ENCODE measurements around the gene CCDC148. TPM values are rescaled to one million over a fixed set of nuclear protein-coding genes. Genes with fewer than 3 reads are reported as not detected.

The CCDC148 gene
- total and polyA plus RNA-seq, 2 donors (not counting 1 experiment from before 2014, with no cell fraction given): not detected

DNA sequence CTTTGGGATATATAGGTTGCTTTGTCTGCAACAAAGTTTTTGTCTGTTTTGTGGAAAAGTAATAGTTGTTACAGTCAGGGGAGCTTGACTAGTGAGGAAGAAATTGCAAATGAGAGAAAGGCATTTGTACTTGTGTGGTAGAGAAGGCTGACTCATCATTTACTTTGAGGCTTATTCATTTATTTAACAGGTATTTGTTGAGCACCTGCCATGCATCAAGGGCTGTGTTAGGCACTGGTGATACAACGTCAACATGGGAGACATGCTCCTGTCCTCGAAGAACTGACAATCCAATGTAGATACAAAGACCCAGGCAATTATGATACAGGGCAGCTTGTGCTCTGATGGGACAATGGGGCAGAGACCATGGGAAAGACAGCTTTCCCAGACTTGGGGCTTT is 275.4 kb downstream of the CCDC148 start:
- no peaks in the 10 kb centered on the region for H4K20me1 ChIP-seq (ENCODE audit: control insufficient read depth, insufficient read depth, low read length, poor library complexity, severe bottlenecking)
- no peak overlapping the region for H3K4me3 ChIP-seq (ENCODE audit: control extremely low read depth in 1 of 5, extremely low read depth in 1 of 5, insufficient read depth in 1 of 5, low read depth in 2 of 5, low read length in 4 of 5)
- Mint-ChIP-seq H3K4me3 (no peak overlapping the region), H3K9me3 (ENCODE audit: insufficient read depth) (no peaks in the 10 kb centered on the region), H3K27me3 (peaks cover 17% of the 10 kb centered on the region), H3K4me1 (peaks cover 2% of the 10 kb centered on the region), H3K27ac (no peak overlapping the region)
- ChIA-PET POLR2A (no interaction called here), CTCF (interaction anchor here (0.5 to 5.2 kb wide), 4 partner anchors 8 to 571 kb away, joined by 3 to 102 read pairs (median 13); no protein-coding TSS in a partner anchor)
- peaks cover 0 to 5% (median 0%) of the 10 kb centered on the region in 4 experiments for H3K27me3 ChIP-seq (replicated peaks in 1 of 4; ENCODE audit: control extremely low read depth in 1 of 4, control insufficient read depth in 3 of 4, insufficient read depth in 4 of 4, low read length in 3 of 4)
- no peak for TF ChIP-seq EZH2 (IDR thresholded peaks at IDR 0.05; ENCODE audit: borderline replicate concordance, insufficient read depth, low read depth, low read length, poor library complexity, severe bottlenecking)
- TF ChIP-seq, protein P1, sequence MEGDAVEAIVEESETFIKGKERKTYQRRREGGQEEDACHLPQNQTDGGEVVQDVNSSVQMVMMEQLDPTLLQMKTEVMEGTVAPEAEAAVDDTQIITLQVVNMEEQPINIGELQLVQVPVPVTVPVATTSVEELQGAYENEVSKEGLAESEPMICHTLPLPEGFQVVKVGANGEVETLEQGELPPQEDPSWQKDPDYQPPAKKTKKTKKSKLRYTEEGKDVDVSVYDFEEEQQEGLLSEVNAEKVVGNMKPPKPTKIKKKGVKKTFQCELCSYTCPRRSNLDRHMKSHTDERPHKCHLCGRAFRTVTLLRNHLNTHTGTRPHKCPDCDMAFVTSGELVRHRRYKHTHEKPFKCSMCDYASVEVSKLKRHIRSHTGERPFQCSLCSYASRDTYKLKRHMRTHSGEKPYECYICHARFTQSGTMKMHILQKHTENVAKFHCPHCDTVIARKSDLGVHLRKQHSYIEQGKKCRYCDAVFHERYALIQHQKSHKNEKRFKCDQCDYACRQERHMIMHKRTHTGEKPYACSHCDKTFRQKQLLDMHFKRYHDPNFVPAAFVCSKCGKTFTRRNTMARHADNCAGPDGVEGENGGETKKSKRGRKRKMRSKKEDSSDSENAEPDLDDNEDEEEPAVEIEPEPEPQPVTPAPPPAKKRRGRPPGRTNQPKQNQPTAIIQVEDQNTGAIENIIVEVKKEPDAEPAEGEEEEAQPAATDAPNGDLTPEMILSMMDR (IDR thresholded peaks at IDR 0.05): no peak
- no peak overlapping the region for H3K27ac ChIP-seq (ENCODE audit: low read length in 2 of 2)
- no peak for ATAC-seq (ENCODE audit: low read depth)
- no peaks in the 10 kb centered on the region for H3K79me2 ChIP-seq (ENCODE audit: control insufficient read depth, insufficient read depth, low read length)
- H3K4me1 ChIP-seq (ENCODE audit: control insufficient read depth in 2 of 2, insufficient read depth in 2 of 2, low read length in 2 of 2): peaks cover 0 to 3% of the 10 kb centered on the region in 2 donors
- no peaks in the 10 kb centered on the region for H3K36me3 ChIP-seq (replicated peaks in 1 of 2; ENCODE audit: control extremely low read depth in 1 of 2, control insufficient read depth in 1 of 2, extremely low read depth in 1 of 2, insufficient read depth in 2 of 2, low read length in 1 of 2)
- no peak for DNase-seq
- no peak overlapping the region for H3K9ac ChIP-seq (ENCODE audit: low read length)
- no peak overlapping the region for H2AFZ ChIP-seq (ENCODE audit: insufficient read depth, low read depth, low read length, poor library complexity, severe bottlenecking)
- 64% methylated on average over 2 of the region's 2 CpGs for WGBS (ENCODE audit: insufficient coverage)
- H3K9me3 ChIP-seq (ENCODE audit: control extremely low read depth in 1 of 3, control insufficient read depth in 2 of 3, insufficient read depth in 1 of 3, low read length in 2 of 3): no peaks in the 10 kb centered on the region
- intact Hi-C loops (cut with micrococcal nuclease): no loop called here
- no peak overlapping the region for H3K4me2 ChIP-seq (replicated peaks; ENCODE audit: low read depth, low read length, poor library complexity, severe bottlenecking)

DNA sequence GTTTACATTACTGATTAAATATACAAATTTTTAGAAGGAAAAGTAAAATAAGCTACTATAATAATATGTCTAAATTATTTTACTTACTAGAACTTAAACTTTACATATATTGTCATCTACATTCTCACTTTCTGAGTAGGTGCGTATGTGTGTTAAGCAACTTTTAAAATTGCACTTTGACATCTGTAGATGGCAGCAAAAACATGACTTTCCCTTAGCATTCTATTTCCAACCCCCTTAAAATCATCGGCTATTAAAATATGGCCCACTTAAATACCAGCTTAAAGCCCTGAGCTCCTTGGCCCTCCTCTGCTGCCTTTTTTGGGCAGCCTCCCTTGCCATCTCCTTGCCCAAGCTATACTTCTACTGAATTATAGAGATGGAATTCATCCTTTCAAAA is 276.9 kb downstream of the CCDC148 start:
- no peak overlapping the region for H3K27ac Mint-ChIP-seq
- WGBS (ENCODE audit: insufficient coverage): 9% methylated on average over 1 of the region's 2 CpGs
- peaks cover 2% of the 10 kb centered on the region for H3K4me1 Mint-ChIP-seq
- intact Hi-C loops (cut with micrococcal nuclease): loop anchor here (1.0 kb wide), 1 partner anchor 575 kb away; no protein-coding TSS in a partner anchor
- H3K9me3 ChIP-seq (ENCODE audit: control extremely low read depth in 1 of 3, control insufficient read depth in 2 of 3, insufficient read depth in 1 of 3, low read length in 2 of 3): no peaks in the 10 kb centered on the region
- no peaks in the 10 kb centered on the region for H3K79me2 ChIP-seq (ENCODE audit: control insufficient read depth, insufficient read depth, low read length)
- H3K36me3 ChIP-seq (replicated peaks in 1 of 2; ENCODE audit: control extremely low read depth in 1 of 2, control insufficient read depth in 1 of 2, extremely low read depth in 1 of 2, insufficient read depth in 2 of 2, low read length in 1 of 2): no peaks in the 10 kb centered on the region
- peaks cover 12% of the 10 kb centered on the region for H3K27me3 Mint-ChIP-seq
- no peak overlapping the region for H3K4me3 ChIP-seq (ENCODE audit: control extremely low read depth in 1 of 5, extremely low read depth in 1 of 5, insufficient read depth in 1 of 5, low read depth in 2 of 5, low read length in 4 of 5)
- H3K27me3 ChIP-seq (replicated peaks in 1 of 4; ENCODE audit: control extremely low read depth in 1 of 4, control insufficient read depth in 3 of 4, insufficient read depth in 4 of 4, low read length in 3 of 4): peaks cover 0 to 5% (median 0%) of the 10 kb centered on the region in 4 experiments
- ATAC-seq (ENCODE audit: low read depth) (no peak), DNase-seq (peak; percentile 20)
- H3K9ac ChIP-seq (ENCODE audit: low read length): no peak overlapping the region
- TF ChIP-seq, protein P1 (IDR thresholded peaks at IDR 0.05): peak; percentile 44
- no peak for TF ChIP-seq EZH2 (IDR thresholded peaks at IDR 0.05; ENCODE audit: borderline replicate concordance, insufficient read depth, low read depth, low read length, poor library complexity, severe bottlenecking)
- no peak overlapping the region for H3K4me3 Mint-ChIP-seq
- ChIA-PET POLR2A (no interaction called here), CTCF (interaction anchor here (0.6 to 5.2 kb wide), 15 partner anchors 9 to 939 kb away, joined by 3 to 102 read pairs (median 4); no protein-coding TSS in a partner anchor)
- H3K27ac ChIP-seq (ENCODE audit: low read length in 2 of 2): no peak overlapping the region
- no peak overlapping the region for H2AFZ ChIP-seq (ENCODE audit: insufficient read depth, low read depth, low read length, poor library complexity, severe bottlenecking)
- H3K9me3 Mint-ChIP-seq (ENCODE audit: insufficient read depth): no peaks in the 10 kb centered on the region
- no peak overlapping the region for H3K4me2 ChIP-seq (replicated peaks; ENCODE audit: low read depth, low read length, poor library complexity, severe bottlenecking)
- H3K4me1 ChIP-seq (ENCODE audit: control insufficient read depth in 2 of 2, insufficient read depth in 2 of 2, low read length in 2 of 2): peaks cover 0 to 3% of the 10 kb centered on the region in 2 donors
- H4K20me1 ChIP-seq (ENCODE audit: control insufficient read depth, insufficient read depth, low read length, poor library complexity, severe bottlenecking): no peaks in the 10 kb centered on the region
